IPS-NIHi11 (cell line): ENCODE results near the gene CES4A.
"Not testable (repeated sequence)": the region's sequence is repeated elsewhere in the genome, so short reads cannot be mapped to it uniquely, and the experiment has no call there.

Experiments used
- DNase-seq: peaks from one replicate; pipeline ENCODE4 v3.0.0; 2012; ENCODE audit warnings: mixed read lengths, low spot score

The CES4A gene

DNA sequence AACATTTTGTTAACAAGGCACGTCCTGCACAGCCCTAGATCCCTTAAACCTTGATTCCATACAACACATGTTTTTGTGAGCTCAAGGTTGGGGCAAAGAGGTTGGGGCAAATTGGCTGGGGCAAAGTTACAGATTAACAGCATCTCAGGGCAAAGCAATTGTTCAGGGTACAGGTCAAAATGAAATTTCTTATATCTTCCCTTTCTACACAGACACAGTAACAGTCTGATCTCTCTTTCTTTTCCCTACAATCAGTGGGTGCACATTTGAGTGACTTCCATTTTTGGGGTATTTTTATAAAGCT is 32.3 kb upstream of the CES4A start:
- not testable (repeated sequence) for DNase-seq

GRCh38 chr16:66958857-66959703 is 29.3 kb upstream of the CES4A start:
- no peak for DNase-seq

- no peak for DNase-seq
Observed at GRCh38 chr16:66959704-66960161, 28.7 kb upstream of the CES4A start.

GRCh38 chr16:66960270-66960669 is 28.1 kb upstream of the CES4A start:
- no peak for DNase-seq

- peak; percentile 88 for DNase-seq
Observed at GRCh38 chr16:66961065-66961744, 27.2 kb upstream of the CES4A start, which contains the start of gene CES3. CES3 (plus strand) TSS chr16:66961266; CDS start chr16:66961308, 42 bp downstream.

- no peak for DNase-seq
Observed at GRCh38 chr16:66961914-66962313, 26.5 kb upstream of the CES4A start.

GRCh38 chr16:66964049-66964448 is 24.3 kb upstream of the CES4A start:
- no peak for DNase-seq

DNA sequence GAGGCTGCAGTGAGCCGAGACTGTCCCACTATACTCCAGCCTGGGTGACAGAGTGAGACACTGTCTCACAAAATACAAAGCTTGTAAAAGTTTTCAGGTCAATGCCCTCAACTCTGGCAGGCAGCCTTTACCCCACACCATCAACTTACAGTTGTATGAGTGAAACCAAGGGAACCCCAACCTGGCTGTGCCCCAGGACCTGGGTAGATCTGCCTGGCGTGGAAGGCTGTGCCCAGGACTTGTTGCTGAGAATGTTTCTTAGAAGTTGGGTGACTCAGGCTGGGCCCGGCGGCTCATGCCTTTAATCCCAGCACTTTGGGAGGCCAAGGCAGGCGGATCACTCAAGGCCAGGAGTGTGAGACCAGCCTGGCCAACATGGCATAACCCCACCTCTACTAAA is 19.5 kb upstream of the CES4A start:
- no peak for DNase-seq

DNA sequence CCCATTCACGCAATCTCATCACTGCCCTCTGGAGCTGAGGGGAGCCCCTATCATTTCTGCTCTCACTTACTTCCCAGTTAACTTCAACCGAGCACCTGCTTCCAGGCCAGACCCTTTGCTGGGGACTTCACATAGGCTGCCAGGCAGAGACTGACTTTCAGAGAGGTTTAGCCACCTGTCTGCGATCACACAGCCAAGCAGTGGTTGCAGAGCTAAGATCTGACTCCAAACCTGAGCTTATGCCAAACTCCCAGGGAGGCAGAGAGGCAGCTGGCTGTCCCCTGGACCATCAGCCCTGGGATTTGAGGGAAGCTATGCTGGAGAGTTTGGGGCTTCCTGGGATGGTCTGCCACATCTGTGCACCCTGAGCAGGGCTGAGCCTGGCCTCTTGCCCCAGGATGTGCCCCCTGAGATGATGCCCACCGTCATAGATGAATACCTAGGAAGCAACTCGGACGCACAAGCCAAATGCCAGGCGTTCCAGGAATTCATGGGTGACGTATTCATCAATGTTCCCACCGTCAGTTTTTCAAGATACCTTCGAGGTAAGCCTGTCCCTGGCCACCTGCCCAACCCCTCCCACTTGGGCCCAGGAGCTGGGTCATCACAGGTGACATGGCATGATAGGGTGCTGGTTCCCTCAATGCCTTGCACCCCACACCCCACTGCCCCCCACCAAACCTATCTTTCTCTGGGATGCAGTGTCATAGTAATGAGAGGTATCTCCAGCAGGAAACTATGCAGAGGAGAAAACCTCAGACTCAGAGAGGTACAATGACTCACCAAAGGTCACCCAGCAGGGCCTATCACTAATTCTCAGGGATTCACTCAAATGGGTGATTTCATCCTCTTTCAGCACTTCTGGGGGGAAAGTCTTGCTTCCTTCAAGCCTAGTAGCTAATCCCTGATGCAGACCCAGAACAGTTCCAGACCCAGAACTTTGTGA is 17.3 kb upstream of the CES4A start:
- no peak for DNase-seq

DNA sequence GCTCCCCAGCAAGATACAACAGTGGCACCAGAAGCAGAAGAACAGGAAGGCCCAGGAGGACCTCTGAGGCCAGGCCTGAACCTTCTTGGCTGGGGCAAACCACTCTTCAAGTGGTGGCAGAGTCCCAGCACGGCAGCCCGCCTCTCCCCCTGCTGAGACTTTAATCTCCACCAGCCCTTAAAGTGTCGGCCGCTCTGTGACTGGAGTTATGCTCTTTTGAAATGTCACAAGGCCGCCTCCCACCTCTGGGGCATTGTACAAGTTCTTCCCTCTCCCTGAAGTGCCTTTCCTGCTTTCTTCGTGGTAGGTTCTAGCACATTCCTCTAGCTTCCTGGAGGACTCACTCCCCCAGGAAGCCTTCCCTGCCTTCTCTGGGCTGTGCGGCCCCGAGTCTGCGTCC is 15.4 kb upstream of the CES4A start:
- DNase-seq: peak; percentile 32

DNA sequence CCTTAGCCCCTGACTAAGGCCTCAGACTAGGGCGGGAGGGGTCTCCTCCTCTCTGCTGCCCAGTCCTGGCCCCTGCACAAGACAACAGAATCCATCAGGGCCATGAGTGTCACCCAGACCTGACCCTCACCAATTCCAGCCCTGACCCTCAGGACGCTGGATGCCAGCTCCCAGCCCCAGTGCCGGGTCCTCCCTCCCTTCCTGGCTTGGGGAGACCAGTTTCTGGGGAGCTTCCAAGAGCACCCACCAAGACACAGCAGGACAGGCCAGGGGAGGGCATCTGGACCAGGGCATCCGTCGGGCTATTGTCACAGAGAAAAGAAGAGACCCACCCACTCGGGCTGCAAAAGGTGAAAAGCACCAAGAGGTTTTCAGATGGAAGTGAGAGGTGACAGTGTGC is 14.7 kb upstream of the CES4A start:
- no peak for DNase-seq

GRCh38 chr16:66974156-66974931 is 14.0 kb upstream of the CES4A start:
- DNase-seq: not testable (repeated sequence)

DNA sequence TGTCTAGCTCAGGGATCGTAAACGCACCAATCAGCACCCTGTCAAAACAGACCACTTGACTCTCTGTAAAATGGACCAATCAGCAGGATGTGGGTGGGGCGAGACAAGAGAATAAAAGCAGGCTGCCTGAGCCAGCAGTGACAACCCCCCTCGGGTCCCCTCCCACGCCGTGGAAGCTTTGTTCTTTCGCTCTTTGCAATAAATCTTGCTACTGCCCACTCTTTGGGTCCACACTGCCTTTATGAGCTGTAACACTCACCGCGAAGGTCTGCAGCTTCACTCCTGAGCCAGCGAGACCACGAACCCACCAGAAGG is 13.5 kb upstream of the CES4A start:
- DNase-seq: not testable (repeated sequence)

DNA sequence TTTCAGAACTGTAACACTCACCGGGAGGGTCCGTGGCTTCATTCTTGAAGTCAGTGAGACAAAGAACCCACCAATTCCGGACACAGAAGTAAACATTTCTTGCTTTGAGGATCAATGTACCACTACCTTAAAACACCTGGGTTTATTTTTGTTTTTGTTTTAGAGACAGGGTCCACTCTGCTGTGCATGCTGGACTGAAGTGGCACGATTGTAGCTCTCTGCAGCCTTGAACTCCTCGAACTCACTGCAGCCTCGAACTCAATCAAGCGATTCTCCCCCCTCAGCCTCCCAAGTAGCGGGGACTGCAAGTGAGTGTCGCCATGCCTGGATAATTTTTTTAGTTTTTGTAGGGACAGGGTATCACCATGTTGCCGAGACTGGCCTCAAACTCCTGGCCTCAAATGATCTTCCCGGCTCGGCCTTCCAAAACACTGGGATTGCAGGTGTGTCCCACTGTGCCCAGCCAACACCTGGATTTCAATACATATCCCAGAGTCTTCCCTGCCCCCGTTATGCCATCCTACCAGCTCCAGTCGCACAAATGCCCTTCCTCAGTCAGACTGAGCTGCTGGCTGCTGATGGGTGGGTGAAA is 13.0 kb upstream of the CES4A start:
- DNase-seq: no peak

DNA sequence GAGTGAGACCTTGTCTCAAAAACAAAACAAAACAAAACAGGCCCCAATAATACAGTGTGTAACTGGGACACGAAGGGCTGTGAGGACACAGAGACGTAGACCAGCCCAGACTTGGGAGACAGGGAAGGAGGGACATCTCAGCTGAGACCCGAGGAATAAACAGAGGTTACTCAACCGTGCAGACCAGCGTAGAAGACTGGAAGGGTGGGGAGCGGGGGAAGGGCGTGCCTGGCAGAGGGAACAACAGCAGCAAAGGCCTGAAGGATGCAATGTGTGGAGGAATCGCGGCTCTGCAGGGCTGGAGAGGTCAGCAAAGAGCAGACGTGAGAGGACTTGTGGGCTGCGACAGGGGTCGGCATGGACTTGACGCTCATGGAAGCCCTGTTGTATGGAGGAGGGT is 11.6 kb upstream of the CES4A start:
- no peak for DNase-seq

DNA sequence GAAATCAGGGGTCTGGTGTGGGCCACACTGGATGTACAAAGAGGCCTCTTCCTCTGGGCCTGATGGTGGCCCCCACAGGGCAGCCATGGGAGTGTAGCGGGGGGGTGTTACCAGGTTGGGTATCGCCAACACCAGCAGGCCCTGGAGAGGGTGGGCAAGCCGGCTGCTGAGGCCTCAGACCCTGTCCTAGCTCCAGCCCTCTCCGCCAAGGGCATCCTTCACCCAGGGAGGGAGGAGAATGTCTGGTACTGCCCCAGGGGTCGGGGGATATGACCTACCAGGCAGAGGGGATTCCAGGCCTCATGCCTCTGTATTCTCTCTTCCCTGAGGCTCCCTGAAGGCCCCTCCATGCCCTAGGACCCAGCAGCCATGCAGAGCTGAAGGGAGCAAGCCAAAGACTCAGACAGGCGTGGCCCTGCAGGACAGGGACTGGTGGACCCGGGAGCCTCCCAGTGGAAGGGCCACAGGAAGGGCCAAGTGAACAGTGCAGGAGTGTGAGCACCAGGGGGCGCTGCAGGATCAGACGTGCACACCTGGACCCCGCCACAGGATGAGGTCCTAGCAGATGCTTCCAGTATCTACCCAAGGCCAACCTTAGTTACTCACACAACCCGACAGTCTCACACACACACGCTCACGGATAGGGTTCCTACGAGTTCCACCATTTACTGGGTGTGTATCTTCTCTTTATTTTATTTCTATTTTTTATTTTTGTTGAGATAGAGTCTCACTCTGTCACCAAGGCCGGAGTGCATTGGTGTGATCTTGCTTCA is 10.9 kb upstream of the CES4A start:
- DNase-seq: peak; percentile 92

DNA sequence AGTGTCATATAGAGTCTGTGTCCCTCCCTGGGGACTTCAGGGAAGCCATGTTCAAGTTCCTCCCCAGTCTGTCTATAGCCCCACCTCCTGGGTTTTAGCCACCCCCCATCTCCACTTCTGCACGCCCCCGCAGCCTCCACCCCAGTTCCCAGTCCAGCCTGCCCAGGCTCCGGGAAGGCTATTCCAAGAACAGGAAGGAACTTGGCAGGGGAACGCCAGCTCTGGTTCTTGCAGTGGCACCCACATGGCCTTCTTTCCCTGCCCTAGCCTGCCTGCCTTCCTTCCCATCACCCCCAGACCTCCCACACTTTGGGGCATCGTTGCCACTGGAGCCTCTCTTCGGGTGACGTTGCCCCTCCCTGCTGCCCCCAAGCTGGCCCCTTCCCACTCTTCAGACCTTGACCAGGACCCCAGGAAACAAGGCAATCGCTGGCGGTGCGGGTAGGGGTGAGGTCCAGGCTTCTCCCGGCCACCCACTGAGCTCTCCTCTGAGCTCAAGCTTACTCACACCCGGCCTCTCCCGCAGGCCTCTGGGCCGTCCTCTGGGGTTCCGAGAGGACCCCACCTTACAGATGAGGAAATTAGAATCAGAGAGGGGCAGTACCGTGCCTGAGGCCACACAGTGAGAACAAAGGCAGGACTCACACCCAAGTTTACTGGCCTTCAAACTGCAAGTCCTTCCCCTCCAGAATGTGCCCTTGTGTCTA is 9.2 kb upstream of the CES4A start:
- DNase-seq: no peak

- no peak for DNase-seq
Observed at GRCh38 chr16:66983033-66983432, 5.4 kb upstream of the CES4A start.

DNA sequence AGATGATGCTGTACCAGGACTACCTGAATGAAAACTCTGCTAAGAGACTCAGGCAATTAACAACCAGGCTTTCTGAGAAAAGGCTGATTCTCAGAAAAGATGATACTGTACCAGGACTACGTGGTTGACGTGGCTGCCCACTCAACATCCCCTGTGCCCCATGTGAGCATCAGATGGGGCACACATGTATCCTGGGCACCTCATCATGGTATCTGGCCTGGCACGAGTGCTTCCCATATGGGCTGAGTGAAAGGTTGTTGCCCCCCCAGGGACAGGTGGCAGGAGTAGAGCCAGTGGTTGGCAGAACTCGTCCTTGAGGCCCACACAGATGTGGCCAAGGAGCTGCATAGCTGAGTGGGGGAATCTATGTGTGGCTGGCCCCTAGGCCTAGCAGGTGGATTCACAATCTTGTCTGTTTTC is 3.5 kb upstream of the CES4A start:
- DNase-seq: no peak

DNA sequence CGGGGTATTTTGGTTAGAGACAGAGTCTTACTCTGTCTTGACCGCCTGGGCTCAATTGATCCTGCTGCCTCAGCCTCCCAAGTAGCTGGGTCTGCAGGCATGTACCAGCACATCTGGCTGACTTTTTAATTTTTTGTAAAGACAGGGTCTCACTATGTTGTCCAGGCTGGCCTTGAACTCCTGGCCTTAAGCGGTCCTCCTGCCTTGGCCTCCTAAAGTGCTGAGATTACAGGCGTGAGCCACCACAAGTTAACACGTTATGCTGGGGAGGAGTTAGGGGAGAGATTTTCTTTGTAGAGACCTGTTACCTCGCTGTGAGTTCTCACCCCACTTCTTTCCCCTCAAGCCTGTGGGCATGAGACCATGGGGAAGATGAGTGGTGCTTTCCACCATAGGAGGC is 1.8 kb upstream of the CES4A start:
- no peak for DNase-seq
